ENCODE measurements around the gene AHI1. TPM values are rescaled to one million over a fixed set of nuclear protein-coding genes. Genes with fewer than 3 reads are reported as not detected.

The AHI1 gene
- total and polyA plus RNA-seq, 2 experiments from 2014 or later, result 14.8 to 21.5 TPM

- no peaks in the 10 kb centered on the region for H3K27me3 ChIP-seq
- WGBS (ENCODE audit: low lambda C conversion rate, missing lambda C conversion rate), result 89% methylated on average over 8 of the region's 8 CpGs
- TF ChIP-seq CTCF (IDR thresholded peaks at IDR 0.05; ENCODE audit: poor library complexity), result no peak
- TF ChIP-seq EZH2 (IDR thresholded peaks at IDR 0.05; ENCODE audit: borderline replicate concordance), result no peak
- TF ChIP-seq EZH2phosphoT487 (IDR thresholded peaks at IDR 0.05; ENCODE audit: low read depth, severe bottlenecking, unreplicated experiment), result no peak
- H3K4me2 ChIP-seq, result no peak overlapping the region
- H3K79me2 ChIP-seq, result no peaks in the 10 kb centered on the region
- H4K20me1 ChIP-seq (ENCODE audit: insufficient read depth, poor library complexity, severe bottlenecking), result no peaks in the 10 kb centered on the region
- H3K36me3 ChIP-seq (replicated peaks; ENCODE audit: insufficient read depth, low read depth), result no peaks in the 10 kb centered on the region
- H3K27ac ChIP-seq, result no peak overlapping the region
- H3K4me1 ChIP-seq (ENCODE audit: insufficient read depth), result no peaks in the 10 kb centered on the region
- DNase-seq (ENCODE audit: low spot score), result no peak
- no peaks in the 10 kb centered on the region for H3K9me3 ChIP-seq (ENCODE audit: low read depth)
- no peak overlapping the region for H2AFZ ChIP-seq
- no peaks in the 10 kb centered on the region for H3K9me2 ChIP-seq (replicated peaks; ENCODE audit: insufficient read depth)
- H3K4me3 ChIP-seq, result no peak overlapping the region
Observed at GRCh38 chr6:135320721-135321621, 176.6 kb downstream of the AHI1 start.

DNA sequence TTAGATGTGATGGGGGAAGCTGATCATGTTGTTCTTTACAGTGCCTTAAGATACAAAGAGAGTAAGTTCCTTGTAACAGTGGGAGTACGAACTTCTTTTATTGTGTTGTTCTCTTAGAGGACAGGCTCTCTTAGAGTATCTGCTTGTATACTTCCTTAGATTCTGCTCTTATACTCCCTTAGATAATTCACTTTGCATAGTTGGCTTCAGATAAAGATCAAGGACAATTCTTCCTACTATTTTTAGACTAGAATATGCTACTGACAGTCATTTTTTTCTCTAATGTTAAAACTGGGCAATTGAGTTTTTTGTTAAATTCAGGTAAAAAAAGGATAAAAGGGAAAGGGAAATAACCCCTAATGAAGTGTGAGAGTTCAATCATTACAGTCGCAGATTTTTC, 177.7 kb downstream of the AHI1 start:
- WGBS (ENCODE audit: low lambda C conversion rate, missing lambda C conversion rate), result 95% methylated on average over 2 of the region's 2 CpGs
- no peaks in the 10 kb centered on the region for H3K9me2 ChIP-seq (replicated peaks; ENCODE audit: insufficient read depth)
- H3K4me3 ChIP-seq, result no peak overlapping the region

GRCh38 chr6:135318738-135319469, 178.6 kb downstream of the AHI1 start:
- 94% methylated on average over 8 of the region's 8 CpGs for WGBS (ENCODE audit: low lambda C conversion rate, missing lambda C conversion rate)

More for the DNA sequence above, 177.7 kb downstream of the AHI1 start:
- TF ChIP-seq EZH2phosphoT487 (IDR thresholded peaks at IDR 0.05; ENCODE audit: low read depth, severe bottlenecking, unreplicated experiment) (no peak), CTCF (IDR thresholded peaks at IDR 0.05; ENCODE audit: poor library complexity) (no peak), EZH2 (IDR thresholded peaks at IDR 0.05; ENCODE audit: borderline replicate concordance) (no peak)
- Histone ChIP-seq H3K27ac (no peak overlapping the region), H2AFZ (no peak overlapping the region), H3K27me3 (no peaks in the 10 kb centered on the region), H3K4me1 (ENCODE audit: insufficient read depth) (no peaks in the 10 kb centered on the region), H3K4me2 (no peak overlapping the region), H4K20me1 (ENCODE audit: insufficient read depth, poor library complexity, severe bottlenecking) (no peaks in the 10 kb centered on the region), H3K9me3 (ENCODE audit: low read depth) (no peaks in the 10 kb centered on the region), H3K36me3 (replicated peaks; ENCODE audit: insufficient read depth, low read depth) (no peaks in the 10 kb centered on the region), H3K79me2 (no peaks in the 10 kb centered on the region)
- DNase-seq (ENCODE audit: low spot score), result no peak

More at GRCh38 chr6:135318738-135319469, 178.6 kb downstream of the AHI1 start:
- H3K9me3 ChIP-seq (ENCODE audit: low read depth), result no peaks in the 10 kb centered on the region
- no peaks in the 10 kb centered on the region for H3K79me2 ChIP-seq
- DNase-seq (ENCODE audit: low spot score), result no peak
- no peaks in the 10 kb centered on the region for H3K27me3 ChIP-seq
- TF ChIP-seq EZH2 (IDR thresholded peaks at IDR 0.05; ENCODE audit: borderline replicate concordance) (no peak), EZH2phosphoT487 (IDR thresholded peaks at IDR 0.05; ENCODE audit: low read depth, severe bottlenecking, unreplicated experiment) (no peak), CTCF (IDR thresholded peaks at IDR 0.05; ENCODE audit: poor library complexity) (no peak)
- H3K4me3 ChIP-seq, result no peak overlapping the region
- no peaks in the 10 kb centered on the region for H3K4me1 ChIP-seq (ENCODE audit: insufficient read depth)
- no peak overlapping the region for H2AFZ ChIP-seq
- H4K20me1 ChIP-seq (ENCODE audit: insufficient read depth, poor library complexity, severe bottlenecking), result no peaks in the 10 kb centered on the region
- no peaks in the 10 kb centered on the region for H3K9me2 ChIP-seq (replicated peaks; ENCODE audit: insufficient read depth)
- H3K4me2 ChIP-seq, result no peak overlapping the region
- no peaks in the 10 kb centered on the region for H3K36me3 ChIP-seq (replicated peaks; ENCODE audit: insufficient read depth, low read depth)
- no peak overlapping the region for H3K27ac ChIP-seq

All from hepatocyte (in vitro differentiated cells).